Measurements from ENCODE around the gene NTN1. TPM values are rescaled to one million over a fixed set of nuclear protein-coding genes. Genes with fewer than 3 reads are reported as not detected.

The NTN1 gene
- total RNA-seq, 3 donors from 2014 or later (not counting 1 experiment from before 2014, with no cell fraction given), result 0.12 to 0.15 (median 0.14) TPM

- ATAC-seq (no peak), DNase-seq (no peak)
- Mint-ChIP-seq H3K27me3 (ENCODE audit: low read depth in 2 of 2) (peaks cover 3 to 9% of the 10 kb centered on the region in 2 donors), H3K36me3 (no peaks in the 10 kb centered on the region), H3K4me3 (no peak overlapping the region), H3K4me1 (no peaks in the 10 kb centered on the region), H3K27ac (no peak overlapping the region), H3K9me3 (no peaks in the 10 kb centered on the region)
- Histone ChIP-seq H3K27me3 (ENCODE audit: control insufficient read depth, insufficient read depth, low read length) (no peaks in the 10 kb centered on the region), H3K4me1 (ENCODE audit: control insufficient read depth, insufficient read depth, low read length) (no peaks in the 10 kb centered on the region), H3K4me3 (ENCODE audit: low read length) (no peak overlapping the region), H3K9me3 (ENCODE audit: control insufficient read depth, insufficient read depth, low read length) (no peaks in the 10 kb centered on the region), H3K27ac (ENCODE audit: low read length) (no peak overlapping the region), H3K36me3 (ENCODE audit: control insufficient read depth, insufficient read depth, low read length) (no peaks in the 10 kb centered on the region)
- intact Hi-C loops (cut with micrococcal nuclease), result no loop called here
- TF ChIP-seq, protein P1, sequence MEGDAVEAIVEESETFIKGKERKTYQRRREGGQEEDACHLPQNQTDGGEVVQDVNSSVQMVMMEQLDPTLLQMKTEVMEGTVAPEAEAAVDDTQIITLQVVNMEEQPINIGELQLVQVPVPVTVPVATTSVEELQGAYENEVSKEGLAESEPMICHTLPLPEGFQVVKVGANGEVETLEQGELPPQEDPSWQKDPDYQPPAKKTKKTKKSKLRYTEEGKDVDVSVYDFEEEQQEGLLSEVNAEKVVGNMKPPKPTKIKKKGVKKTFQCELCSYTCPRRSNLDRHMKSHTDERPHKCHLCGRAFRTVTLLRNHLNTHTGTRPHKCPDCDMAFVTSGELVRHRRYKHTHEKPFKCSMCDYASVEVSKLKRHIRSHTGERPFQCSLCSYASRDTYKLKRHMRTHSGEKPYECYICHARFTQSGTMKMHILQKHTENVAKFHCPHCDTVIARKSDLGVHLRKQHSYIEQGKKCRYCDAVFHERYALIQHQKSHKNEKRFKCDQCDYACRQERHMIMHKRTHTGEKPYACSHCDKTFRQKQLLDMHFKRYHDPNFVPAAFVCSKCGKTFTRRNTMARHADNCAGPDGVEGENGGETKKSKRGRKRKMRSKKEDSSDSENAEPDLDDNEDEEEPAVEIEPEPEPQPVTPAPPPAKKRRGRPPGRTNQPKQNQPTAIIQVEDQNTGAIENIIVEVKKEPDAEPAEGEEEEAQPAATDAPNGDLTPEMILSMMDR (IDR thresholded peaks at IDR 0.05), result no peak
- WGBS (ENCODE audit: insufficient coverage), result 80% methylated on average over 3 of the region's 4 CpGs
These were observed 30.3 kb downstream of the NTN1 start for GRCh38 chr17:9051561-9051960.

GRCh38 chr17:9052921-9053320 lies 31.6 kb downstream of the NTN1 start:
- no peaks in the 10 kb centered on the region for H3K4me1 ChIP-seq (ENCODE audit: control insufficient read depth, insufficient read depth, low read length)
- Mint-ChIP-seq H3K27ac (no peak overlapping the region), H3K36me3 (no peaks in the 10 kb centered on the region), H3K9me3 (no peaks in the 10 kb centered on the region), H3K27me3 (ENCODE audit: low read depth in 2 of 2) (peaks cover 9 to 13% of the 10 kb centered on the region in 2 donors), H3K4me3 (no peak overlapping the region), H3K4me1 (no peaks in the 10 kb centered on the region)
- no peaks in the 10 kb centered on the region for H3K9me3 ChIP-seq (ENCODE audit: control insufficient read depth, insufficient read depth, low read length)
- intact Hi-C loops (cut with micrococcal nuclease), result no loop called here
- DNase-seq (no peak), ATAC-seq (no peak)
- no peaks in the 10 kb centered on the region for H3K27me3 ChIP-seq (ENCODE audit: control insufficient read depth, insufficient read depth, low read length)
- 94% methylated on average over 5 of the region's 6 CpGs for WGBS (ENCODE audit: insufficient coverage)
- no peak overlapping the region for H3K27ac ChIP-seq (ENCODE audit: low read length)
- no peaks in the 10 kb centered on the region for H3K36me3 ChIP-seq (ENCODE audit: control insufficient read depth, insufficient read depth, low read length)
- TF ChIP-seq, protein P1 (IDR thresholded peaks at IDR 0.05), result no peak
- no peak overlapping the region for H3K4me3 ChIP-seq (ENCODE audit: low read length)

- DNase-seq (no peak), ATAC-seq (no peak)
- Mint-ChIP-seq H3K27ac (no peak overlapping the region), H3K27me3 (ENCODE audit: low read depth in 2 of 2) (peaks cover 9 to 13% of the 10 kb centered on the region in 2 donors), H3K36me3 (no peaks in the 10 kb centered on the region), H3K4me1 (no peaks in the 10 kb centered on the region), H3K4me3 (no peak overlapping the region), H3K9me3 (no peaks in the 10 kb centered on the region)
- intact Hi-C loops (cut with micrococcal nuclease), result no loop called here
- WGBS (ENCODE audit: insufficient coverage), result 75% methylated on average over 4 of the region's 4 CpGs
- no peaks in the 10 kb centered on the region for H3K9me3 ChIP-seq (ENCODE audit: control insufficient read depth, insufficient read depth, low read length)
- no peak overlapping the region for H3K27ac ChIP-seq (ENCODE audit: low read length)
- H3K27me3 ChIP-seq (ENCODE audit: control insufficient read depth, insufficient read depth, low read length), result no peaks in the 10 kb centered on the region
- TF ChIP-seq, protein P1 (IDR thresholded peaks at IDR 0.05), result no peak
- H3K4me3 ChIP-seq (ENCODE audit: low read length), result no peak overlapping the region
- no peaks in the 10 kb centered on the region for H3K36me3 ChIP-seq (ENCODE audit: control insufficient read depth, insufficient read depth, low read length)
- H3K4me1 ChIP-seq (ENCODE audit: control insufficient read depth, insufficient read depth, low read length), result no peaks in the 10 kb centered on the region
These were observed 32.1 kb downstream of the NTN1 start for GRCh38 chr17:9053406-9053805.

Measured in natural killer cell (primary cell).